Smooth muscle cell (in vitro differentiated cells): ENCODE results near the gene ITGB4. TPM values are rescaled to one million over a fixed set of nuclear protein-coding genes. Genes with fewer than 3 reads are reported as not detected.
A peak's percentile ranks its signal among the peaks of the same experiment; 100 is the strongest.

Source experiments
- DNase-seq: peaks from one replicate; lab custom pipeline; 2025; ENCODE audit not compliant: unreplicated experiment; lab: John Stamatoyannopoulos, UW
- H2AFZ ChIP-seq: fragments of 200-600 bp; sonication (generic); 2 replicates; pipeline ENCODE4 v1.6.0; 2016; ENCODE audit warnings: antibody characterized with exemption, low read depth, mild to moderate bottlenecking
- H3F3A ChIP-seq: fragments of 200-600 bp; sonication (generic); 2 replicates; pipeline ENCODE4 v1.6.0; 2017; ENCODE audit warnings: antibody characterized with exemption, low read depth
- H3K27ac ChIP-seq: fragments of 200-600 bp; sonication (generic); 2 replicates; pipeline ENCODE4 v1.5.1; 2016; ENCODE audit warnings: low read depth, mild to moderate bottlenecking
- H3K27me3 ChIP-seq: fragments of 200-600 bp; sonication (generic); 2 replicates; pipeline ENCODE4 v1.6.1; 2016; ENCODE audit warnings: low read depth, mild to moderate bottlenecking
- H3K36me3 ChIP-seq: fragments of 200-600 bp; sonication (generic); 2 replicates; pipeline ENCODE4 v1.5.1; 2016; ENCODE audit warnings: low read depth
- H3K4me1 ChIP-seq: fragments of 200-600 bp; sonication (generic); 2 replicates; pipeline ENCODE4 v1.5.1; 2016; ENCODE audit warnings: low read depth
- H3K4me2 ChIP-seq: fragments of 200-600 bp; sonication (generic); 2 replicates; pipeline ENCODE4 v1.6.0; 2016; ENCODE audit warnings: mild to moderate bottlenecking
- H3K4me3 ChIP-seq: fragments of 200-600 bp; sonication (generic); 2 replicates; pipeline ENCODE4 v1.5.1; 2016; ENCODE audit warnings: mild to moderate bottlenecking
- H3K79me2 ChIP-seq: fragments of 200-600 bp; sonication (generic); 2 replicates; pipeline ENCODE4 v1.6.0; 2016; ENCODE audit warnings: low read depth, mild to moderate bottlenecking
- H3K9ac ChIP-seq: fragments of 200-600 bp; sonication (generic); 2 replicates; pipeline ENCODE4 v1.6.0; 2016; ENCODE audit warnings: low read depth
- H3K9me3 ChIP-seq: fragments of 200-600 bp; sonication (generic); replicated peaks from 2 replicates; pipeline ENCODE4 v1.5.1; 2016; ENCODE audit warnings: low read depth
- H4K20me1 ChIP-seq: fragments of 200-600 bp; sonication (generic); 2 replicates; pipeline ENCODE4 v1.6.0; 2016; ENCODE audit warnings: low read depth
- WGBS: methylation state at CpG from one replicate; pipeline ENCODE4 v1.1.7; 2016; ENCODE audit warnings: low lambda C conversion rate; 5-methylcytosine and 5-hydroxymethylcytosine counted together
- polyA plus RNA-seq: library from polyadenylated mRNA; unstranded; fragments of >200 nt; fragmentation: Nextera tagmentation; extraction: Ambion mirVana; gene quantifications from 2 replicates; pipeline ENCODE4 v1.2.1, GENCODE V29; 2016
- total RNA-seq: library from RNA; depleted of rRNA; stranded (reverse); fragments of >200 nt; gene quantifications from 2 replicates; pipeline ENCODE4 v1.2.3, GENCODE V29; 2014
- TF ChIP-seq, protein P1 (sequence below): fragments of 200-600 bp; sonication (generic); IDR thresholded peaks from 2 replicates; pipeline ENCODE4 v1.5.1; 2017; ENCODE audit warnings: borderline replicate concordance, mild to moderate bottlenecking, antibody characterized with exemption; ENCODE audit not compliant: insufficient read depth, poor library complexity, severe bottlenecking

ITGB4 gene
- total and polyA plus RNA-seq, 2 experiments from 2014 or later, result 47.2 to 83.8 TPM

DNA sequence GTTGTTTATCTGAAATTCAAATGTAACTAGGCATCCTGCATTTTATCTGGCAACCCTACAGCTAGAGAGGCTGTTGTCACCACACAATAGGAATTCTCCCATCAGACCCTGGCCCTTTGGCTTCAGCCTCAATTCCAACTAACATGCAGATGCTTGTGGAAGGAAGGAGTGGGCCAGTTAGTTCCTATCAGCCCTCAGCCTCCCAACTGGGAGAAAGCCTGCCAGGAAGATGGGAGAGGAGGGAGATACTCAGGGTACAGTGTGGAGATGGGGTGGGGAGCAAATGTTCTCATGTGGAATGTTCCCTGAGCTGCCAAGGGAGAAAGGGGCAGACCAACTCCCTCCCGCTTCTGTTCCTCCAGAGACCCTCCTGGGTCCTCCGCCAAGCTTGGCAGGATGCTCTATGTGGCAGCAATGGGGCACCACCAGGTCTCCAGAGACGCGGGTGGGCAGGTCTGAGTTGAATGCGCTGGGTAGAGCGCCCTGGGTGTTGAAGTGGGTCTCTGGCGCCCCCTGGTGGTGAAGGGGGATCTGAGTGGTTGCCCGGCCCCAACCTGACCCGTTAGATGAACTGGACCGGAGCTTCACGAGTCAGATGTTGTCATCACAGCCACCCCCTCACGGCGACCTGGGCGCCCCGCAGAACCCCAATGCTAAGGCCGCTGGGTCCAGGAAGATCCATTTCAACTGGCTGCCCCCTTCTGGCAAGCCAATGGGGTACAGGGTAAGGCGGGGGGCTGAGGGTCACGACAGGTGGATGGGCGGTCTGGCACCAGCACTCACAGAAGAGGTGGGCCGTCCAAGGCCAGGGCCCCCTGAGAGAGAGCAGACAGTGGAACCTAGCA lies 28.5 kb downstream of the ITGB4 start:
- Histone ChIP-seq H4K20me1 (peaks cover 3% of the 10 kb centered on the region), H3K9me3 (no peaks in the 10 kb centered on the region), H2AFZ (peak overlapping the region; percentile 37), H3K27me3 (no peaks in the 10 kb centered on the region), H3K4me1 (peaks cover 5% of the 10 kb centered on the region), H3F3A (no peaks in the 10 kb centered on the region), H3K9ac (no peak overlapping the region), H3K79me2 (no peaks in the 10 kb centered on the region), H3K4me2 (peak overlapping the region; percentile 66), H3K4me3 (no peak overlapping the region), H3K27ac (no peak overlapping the region), H3K36me3 (no peaks in the 10 kb centered on the region)
- TF ChIP-seq, protein P1, sequence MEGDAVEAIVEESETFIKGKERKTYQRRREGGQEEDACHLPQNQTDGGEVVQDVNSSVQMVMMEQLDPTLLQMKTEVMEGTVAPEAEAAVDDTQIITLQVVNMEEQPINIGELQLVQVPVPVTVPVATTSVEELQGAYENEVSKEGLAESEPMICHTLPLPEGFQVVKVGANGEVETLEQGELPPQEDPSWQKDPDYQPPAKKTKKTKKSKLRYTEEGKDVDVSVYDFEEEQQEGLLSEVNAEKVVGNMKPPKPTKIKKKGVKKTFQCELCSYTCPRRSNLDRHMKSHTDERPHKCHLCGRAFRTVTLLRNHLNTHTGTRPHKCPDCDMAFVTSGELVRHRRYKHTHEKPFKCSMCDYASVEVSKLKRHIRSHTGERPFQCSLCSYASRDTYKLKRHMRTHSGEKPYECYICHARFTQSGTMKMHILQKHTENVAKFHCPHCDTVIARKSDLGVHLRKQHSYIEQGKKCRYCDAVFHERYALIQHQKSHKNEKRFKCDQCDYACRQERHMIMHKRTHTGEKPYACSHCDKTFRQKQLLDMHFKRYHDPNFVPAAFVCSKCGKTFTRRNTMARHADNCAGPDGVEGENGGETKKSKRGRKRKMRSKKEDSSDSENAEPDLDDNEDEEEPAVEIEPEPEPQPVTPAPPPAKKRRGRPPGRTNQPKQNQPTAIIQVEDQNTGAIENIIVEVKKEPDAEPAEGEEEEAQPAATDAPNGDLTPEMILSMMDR, result peak; percentile 95
- peak; percentile 68 for DNase-seq
- 27% methylated on average over 20 of the region's 20 CpGs for WGBS

DNA sequence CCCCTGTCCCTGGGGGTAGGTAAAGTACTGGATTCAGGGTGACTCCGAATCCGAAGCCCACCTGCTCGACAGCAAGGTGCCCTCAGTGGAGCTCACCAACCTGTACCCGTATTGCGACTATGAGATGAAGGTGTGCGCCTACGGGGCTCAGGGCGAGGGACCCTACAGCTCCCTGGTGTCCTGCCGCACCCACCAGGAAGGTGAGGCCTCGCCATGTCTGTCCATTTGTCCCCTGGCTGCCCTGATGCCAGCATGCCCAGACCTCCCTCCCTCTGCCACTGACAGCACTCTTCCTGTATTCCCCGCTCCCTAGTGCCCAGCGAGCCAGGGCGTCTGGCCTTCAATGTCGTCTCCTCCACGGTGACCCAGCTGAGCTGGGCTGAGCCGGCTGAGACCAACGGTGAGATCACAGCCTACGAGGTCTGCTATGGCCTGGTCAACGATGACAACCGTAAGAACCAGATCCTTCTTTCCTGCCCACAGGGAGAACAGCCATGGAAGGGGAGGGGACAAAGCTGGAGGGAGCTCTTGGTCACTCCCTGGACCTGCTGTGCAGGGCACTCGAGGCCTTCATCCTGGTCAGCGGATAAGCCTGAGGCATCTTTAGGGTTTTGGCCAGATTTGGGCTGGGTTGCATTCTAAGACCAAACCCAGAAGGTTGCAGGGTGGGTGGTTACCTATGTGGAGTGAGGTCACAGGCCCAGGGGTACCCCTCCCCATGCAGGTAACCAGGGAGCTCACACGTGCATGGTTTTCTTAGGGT lies 29.6 kb downstream of the ITGB4 start:
- H3K9me3 ChIP-seq, result no peaks in the 10 kb centered on the region

DNA sequence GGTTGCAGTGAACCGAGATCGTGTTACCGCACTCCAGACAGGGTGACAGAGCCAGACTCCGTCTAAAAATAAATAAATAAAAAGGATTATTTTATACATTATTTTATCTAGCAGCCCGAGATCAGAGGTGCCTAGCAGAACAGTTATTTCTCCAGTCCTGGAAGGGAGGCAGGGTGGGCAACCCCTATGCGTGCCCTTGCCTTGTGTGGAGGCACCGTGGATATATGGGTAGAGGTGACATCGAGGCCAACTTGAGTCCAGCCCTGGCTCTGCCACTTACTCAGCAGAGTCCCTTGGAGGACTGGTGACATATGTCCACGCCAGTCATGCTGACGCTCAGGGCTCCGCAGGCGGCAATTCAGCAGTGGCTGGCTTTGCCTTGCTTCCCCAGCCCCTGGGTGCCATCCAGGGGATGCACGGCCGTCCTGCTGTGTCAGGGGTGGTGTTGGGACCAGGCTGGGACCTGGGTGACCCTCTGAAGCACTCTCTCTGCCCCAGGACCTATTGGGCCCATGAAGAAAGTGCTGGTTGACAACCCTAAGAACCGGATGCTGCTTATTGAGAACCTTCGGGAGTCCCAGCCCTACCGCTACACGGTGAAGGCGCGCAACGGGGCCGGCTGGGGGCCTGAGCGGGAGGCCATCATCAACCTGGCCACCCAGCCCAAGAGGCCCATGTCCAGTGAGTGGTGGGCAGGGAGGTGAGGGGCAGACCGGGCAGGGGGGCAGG lies 30.6 kb downstream of the ITGB4 start:
- no peak overlapping the region for H2AFZ ChIP-seq
- H3K9ac ChIP-seq, result no peak overlapping the region
- H3K27ac ChIP-seq, result no peak overlapping the region
- TF ChIP-seq, protein P1, result no peak
- H4K20me1 ChIP-seq, result peaks cover 3% of the 10 kb centered on the region
- H3F3A ChIP-seq, result no peaks in the 10 kb centered on the region
- H3K79me2 ChIP-seq, result no peaks in the 10 kb centered on the region
- WGBS, result 91% methylated on average over 24 of the region's 24 CpGs
- peaks cover 5% of the 10 kb centered on the region for H3K4me1 ChIP-seq
- no peaks in the 10 kb centered on the region for H3K27me3 ChIP-seq
- H3K4me3 ChIP-seq, result no peak overlapping the region
- no peaks in the 10 kb centered on the region for H3K9me3 ChIP-seq
- no peak for DNase-seq
- no peak overlapping the region for H3K4me2 ChIP-seq
- no peaks in the 10 kb centered on the region for H3K36me3 ChIP-seq

More for the DNA sequence above, 29.6 kb downstream of the ITGB4 start:
- H3K79me2 ChIP-seq, result no peaks in the 10 kb centered on the region
- H3K27ac ChIP-seq, result no peak overlapping the region
- H4K20me1 ChIP-seq, result peaks cover 3% of the 10 kb centered on the region
- no peak overlapping the region for H3K4me3 ChIP-seq
- 84% methylated on average over 23 of the region's 23 CpGs for WGBS
- H3K27me3 ChIP-seq, result no peaks in the 10 kb centered on the region
- H3K9ac ChIP-seq, result no peak overlapping the region
- H3K4me1 ChIP-seq, result peaks cover 5% of the 10 kb centered on the region
- no peaks in the 10 kb centered on the region for H3K36me3 ChIP-seq
- H3F3A ChIP-seq, result no peaks in the 10 kb centered on the region
- DNase-seq, result no peak
- TF ChIP-seq, protein P1, result no peak
- no peak overlapping the region for H2AFZ ChIP-seq
- no peak overlapping the region for H3K4me2 ChIP-seq
